GM19372 (cell line): ENCODE data around the gene RPTOR.
"Not testable (repeated sequence)": the region's sequence is repeated elsewhere in the genome, so short reads cannot be mapped to it uniquely, and the experiment has no call there.

Experiments used
- ATAC-seq: cut with Tn5 transposase; IDR thresholded peaks from one replicate; pipeline ENCODE4 v1.9.1; 2021; ENCODE audit warnings: mild to moderate bottlenecking, low read depth, moderate library complexity; ENCODE audit not compliant: unreplicated experiment

RPTOR gene

DNA sequence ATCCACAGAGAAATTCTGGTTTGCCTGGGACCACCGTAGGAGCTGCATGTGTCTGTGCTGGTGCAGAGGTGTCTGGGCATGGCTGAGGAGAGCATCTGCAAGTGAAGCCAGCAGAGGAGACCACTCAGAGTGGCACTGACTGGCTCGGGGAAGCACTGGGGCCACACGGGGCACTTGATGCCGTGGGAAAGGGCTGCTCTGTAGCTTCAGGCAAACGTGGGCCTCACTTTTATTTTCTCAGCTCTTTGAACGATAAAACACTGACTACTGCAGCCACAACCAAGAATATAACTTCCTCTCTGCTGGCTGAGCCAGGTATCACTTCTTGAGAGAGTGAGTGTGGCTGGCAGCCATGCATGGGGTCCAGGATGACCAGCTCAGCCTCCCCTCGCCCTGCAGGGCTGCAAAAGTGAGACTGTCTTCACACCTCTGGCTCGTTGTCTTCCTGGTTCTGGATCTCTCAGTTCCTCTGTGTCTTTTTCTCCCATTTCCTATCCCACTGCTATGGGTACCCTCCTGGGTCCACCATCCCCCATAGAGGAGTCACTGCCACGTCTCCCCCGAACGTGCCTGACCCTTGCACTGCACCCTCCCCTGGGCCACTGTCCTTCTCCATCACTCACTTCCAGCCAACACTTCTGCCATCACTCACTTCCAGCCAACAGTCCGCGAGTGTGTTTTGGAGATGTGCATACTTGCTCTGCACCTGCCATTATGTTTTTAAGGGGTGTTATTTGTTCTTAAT, 245.6 kb downstream of the RPTOR start:
- no peak for ATAC-seq

DNA sequence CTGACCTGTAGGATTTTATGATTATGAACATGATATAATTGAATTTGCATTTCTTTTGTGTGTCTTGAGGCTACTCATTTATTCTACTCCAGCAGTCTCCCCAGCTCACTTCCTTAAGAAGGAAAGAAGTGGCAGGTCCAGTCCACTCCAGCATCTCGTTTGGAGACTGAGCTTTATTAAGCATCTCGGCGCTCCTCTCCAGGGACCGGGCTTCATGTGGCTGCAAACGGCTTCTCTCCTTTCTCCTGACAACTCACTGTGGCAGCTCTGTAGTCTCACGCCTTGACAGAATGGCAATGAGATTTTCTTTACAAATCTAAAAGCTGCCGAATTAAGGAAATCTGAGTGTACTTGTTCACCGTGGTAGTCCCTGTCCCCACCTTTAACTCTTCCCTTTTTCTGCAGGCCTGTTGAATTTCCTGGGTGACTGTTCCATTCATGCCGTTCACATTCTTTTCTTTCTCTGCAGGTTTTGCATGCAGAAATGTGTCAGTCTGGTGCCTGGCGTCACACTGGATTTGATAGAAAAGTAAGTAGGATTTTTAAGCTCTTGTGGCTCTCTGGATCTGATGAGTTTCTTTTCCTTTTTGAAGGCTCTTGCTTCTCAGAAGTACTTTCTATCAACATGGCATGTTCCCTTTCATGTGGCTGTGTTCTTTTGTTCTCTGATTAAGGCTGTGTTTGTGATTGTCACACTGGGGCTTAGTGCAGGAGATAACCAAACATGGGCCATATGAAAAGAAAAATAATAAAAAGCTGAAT, 246.5 kb downstream of the RPTOR start:
- ATAC-seq: no peak

DNA sequence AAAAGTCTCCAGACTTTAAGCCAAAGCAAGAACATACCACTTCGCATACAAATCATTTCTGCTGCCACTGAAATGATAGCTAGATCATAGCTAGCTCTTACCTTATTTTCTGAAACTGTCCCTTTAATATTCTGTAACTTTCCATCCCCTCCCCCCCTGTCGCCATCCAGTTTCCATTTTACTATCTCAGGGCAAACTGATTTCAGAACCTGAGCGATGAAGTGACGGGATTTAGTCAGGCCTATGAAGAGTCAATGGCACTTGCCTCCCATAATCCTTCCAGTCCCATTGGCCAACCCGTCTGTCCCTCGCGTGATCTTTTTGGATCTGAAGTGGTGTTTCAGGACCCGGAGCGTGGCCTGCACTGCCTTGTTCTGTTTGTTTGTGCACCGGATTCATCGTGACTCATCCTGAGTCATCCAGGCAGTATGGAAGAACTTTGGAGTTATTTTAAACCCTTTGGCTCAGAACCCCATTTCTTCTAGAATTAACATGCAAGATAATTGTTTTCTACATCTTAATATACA, 247.2 kb downstream of the RPTOR start:
- no peak for ATAC-seq

DNA sequence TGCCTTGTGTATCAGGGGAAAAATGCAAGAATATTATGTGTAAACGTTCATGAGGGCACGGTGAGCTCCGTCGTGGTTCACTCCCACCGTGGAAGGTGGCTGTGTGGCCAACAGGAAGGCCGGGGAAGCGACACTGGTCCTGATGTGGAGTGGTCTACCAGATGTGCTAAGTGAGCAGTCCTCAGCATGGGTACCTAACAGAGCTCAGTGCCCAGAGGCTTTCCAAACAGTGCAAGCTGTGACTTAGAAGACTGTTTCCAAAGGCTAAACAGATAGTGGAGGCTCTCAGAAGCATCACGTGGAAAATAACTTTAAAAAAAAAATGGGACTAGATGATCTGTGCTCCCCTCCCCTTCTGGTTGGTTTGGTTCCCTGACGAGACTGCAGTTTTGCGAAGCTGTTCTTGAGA, 247.7 kb downstream of the RPTOR start:
- no peak for ATAC-seq

DNA sequence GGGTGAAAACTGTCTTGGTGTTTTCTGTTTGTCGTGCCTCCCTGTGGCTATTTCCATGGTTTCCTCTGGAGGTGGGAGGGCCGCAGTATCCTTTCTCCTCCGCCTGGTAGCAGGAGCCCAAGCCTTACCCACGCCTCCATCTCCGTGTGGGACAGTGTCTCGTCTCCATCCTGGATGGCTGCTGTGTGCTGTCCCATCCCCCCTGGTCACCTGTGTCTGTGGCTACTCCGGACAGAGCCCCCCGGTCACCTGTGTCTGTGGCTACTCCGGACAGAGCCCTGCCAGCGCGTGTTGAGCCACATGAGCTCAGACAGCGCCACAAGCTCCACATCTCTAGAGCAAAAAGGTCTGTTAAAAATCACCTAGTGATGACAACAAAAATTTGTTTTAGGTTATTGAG, 248.8 kb downstream of the RPTOR start:
- ATAC-seq: no peak

DNA sequence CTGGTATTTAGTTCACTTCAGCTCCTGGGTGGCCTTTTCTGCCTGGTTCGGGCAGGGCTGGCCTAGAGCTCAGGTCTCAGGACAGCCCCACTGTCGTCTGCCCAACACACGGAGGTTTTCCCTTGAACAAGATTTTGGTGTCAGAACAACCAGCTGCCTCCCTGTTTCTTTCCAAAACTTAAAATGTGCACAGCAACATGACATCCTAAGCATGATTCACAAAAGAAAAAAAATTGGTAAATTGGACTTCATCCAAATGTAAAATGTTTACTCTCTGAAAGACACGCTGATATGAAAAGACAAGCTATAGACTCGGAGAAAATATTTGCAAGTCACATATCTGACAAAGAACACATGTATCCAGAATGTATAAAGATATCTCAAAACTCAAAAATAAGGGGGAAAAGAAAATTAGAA, 249.2 kb downstream of the RPTOR start:
- ATAC-seq: no peak

DNA sequence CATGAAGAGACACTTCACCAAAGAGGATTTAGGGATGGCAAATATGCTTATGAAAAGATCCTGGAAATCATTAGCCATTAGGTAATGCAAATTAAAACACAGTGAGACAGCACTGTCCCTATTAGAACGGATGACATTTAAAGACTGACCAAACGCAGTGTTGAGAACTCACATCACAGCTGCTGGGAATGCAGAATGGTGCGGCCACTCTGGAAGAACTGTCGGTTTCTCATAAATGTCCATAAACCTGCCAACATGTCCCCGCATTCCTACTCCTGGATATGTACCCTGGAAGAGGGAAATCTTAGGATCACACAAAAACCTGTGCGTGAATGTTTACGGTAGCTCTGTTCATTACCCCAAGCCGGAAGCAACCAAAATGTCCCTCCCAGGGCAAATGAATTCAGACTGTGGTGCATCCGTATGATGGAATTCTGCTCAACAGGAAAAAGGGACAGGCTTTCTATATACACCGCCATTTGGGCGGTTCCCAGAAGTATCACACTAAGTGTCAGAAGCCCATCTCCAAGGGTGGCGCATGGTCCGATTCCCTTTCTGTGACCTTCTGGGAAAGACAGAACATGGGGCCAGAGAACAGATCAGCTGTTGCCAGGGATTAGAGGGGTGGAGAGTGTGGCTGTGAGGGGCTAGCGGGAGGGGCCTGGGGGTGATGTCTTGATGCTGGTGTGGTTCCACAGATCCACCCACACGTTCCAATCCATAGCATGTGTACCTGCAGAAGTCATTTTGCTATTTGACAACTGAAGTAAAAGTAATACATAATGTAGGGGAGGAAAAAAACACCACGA, 249.8 kb downstream of the RPTOR start:
- no peak for ATAC-seq

DNA sequence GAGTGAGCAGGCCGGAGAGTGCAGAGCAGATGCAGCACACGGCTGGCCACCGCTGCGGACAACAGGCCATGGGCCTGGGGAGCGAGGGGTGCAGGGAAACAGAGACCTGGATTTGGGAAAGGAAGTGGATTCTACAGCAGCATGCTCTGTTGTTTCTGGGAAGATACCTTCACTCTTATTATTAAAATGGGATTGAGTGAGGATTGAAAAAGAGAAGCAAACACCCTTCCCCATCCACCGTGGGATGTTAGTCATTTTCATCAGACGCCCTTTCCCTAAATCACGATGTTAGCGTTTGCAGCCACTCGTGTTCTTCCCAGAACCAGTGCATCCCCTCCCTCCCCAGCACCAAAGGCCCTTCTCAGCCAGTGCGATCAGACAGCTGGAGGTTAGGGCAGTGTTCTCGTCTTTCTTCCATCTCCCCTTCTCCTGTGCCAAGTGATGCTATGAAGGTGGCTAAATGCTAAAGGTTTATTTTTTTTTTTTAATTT, 250.5 kb downstream of the RPTOR start:
- no peak for ATAC-seq

DNA sequence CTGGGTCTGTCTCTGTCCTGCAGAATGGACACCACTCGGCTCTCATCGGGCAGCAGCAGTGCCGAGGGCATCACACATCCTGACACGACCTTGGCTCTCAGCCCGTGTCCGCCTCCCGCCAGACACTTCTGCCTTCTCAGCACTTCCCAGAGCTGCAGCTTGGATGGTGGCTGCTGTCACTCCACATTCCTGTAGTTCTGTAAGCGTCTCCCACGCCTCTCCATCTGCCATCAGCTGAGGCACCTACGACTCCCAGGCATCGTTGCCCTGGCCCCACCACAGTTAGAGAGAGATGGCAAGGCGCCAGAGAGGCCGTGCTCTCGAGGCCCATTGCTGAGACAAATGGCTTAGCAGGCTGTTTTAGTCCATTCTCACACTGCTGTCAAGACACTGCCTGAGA, 251.1 kb downstream of the RPTOR start:
- no peak for ATAC-seq

DNA sequence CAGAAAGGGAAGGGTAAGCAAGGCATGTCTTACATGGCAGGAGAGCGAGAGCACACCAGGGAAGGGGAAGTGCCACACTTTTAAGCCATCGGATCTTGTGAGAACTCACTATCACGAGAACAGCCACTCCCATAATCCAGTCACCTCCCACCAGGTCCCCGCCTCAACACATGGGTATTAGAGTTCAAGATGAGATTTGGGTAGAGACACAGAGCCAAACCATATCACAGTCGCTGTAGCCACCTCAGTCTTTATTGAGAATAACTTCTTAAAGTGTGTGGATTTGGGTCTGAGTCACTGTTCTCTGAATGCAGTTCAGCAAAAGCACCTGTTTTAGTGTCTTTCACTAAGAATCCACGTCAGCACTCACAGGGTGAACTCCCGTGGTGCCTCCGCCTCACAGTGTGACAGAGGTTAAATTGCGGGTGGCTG, 251.8 kb downstream of the RPTOR start:
- ATAC-seq: no peak

DNA sequence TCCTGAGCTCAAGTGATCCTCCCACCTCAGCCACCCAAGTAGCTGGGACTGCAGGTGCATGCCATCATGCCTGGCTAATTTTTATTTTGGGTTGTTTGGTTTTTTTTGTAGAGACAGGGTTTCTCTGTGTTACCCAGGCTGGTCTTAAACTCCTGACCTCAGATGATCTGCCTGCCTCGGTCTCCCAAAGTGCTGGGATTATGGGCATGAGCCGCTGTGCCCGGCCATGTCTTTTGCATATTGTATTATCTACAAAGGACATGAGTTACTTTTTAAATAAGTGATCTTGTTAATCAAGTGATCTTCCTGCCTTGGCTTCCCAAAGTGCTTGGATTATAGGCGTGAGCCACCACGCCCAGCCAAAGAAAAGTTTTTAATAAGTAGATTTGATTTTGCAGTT, 252.6 kb downstream of the RPTOR start:
- ATAC-seq: not testable (repeated sequence)

DNA sequence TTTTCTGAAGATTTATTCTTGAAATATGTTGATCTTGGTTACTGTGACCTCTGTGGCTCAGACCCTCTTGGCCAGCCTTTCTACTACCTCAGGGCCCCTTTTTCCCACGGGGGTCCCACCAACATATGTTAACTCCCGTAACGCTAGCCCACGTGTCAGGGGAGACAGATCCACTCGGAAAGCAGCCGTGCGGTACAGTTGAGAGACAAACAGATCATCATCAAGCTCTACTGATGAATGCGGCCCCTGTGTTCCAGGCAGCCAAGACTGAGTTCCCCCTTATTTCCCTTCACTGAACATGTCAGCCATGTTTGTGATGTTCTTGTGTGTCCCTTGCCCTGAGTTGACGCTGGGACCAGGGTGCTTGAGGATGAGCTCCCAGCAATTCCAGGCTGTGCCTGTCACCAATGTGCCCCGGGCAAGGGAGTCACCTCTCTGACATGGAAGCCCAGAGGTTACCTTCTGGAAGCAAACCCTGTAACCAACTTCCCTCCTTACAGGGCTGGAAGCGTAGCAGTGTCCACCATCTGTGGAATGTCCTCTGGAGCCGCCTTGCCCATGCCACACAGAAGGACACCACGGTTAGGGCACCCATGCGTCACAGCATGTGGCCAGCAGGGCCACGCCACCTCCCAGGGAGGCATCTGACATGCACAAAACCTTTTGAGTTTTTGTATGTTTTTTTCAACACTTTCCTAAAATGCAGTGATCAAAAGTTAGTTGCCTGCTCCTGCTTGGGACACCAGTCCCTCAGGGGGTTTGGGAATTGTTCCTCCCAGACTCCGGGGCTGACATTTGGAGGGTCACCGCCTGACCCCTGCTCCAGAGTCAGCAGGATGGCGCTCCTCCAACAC, 253.3 kb downstream of the RPTOR start:
- no peak for ATAC-seq

DNA sequence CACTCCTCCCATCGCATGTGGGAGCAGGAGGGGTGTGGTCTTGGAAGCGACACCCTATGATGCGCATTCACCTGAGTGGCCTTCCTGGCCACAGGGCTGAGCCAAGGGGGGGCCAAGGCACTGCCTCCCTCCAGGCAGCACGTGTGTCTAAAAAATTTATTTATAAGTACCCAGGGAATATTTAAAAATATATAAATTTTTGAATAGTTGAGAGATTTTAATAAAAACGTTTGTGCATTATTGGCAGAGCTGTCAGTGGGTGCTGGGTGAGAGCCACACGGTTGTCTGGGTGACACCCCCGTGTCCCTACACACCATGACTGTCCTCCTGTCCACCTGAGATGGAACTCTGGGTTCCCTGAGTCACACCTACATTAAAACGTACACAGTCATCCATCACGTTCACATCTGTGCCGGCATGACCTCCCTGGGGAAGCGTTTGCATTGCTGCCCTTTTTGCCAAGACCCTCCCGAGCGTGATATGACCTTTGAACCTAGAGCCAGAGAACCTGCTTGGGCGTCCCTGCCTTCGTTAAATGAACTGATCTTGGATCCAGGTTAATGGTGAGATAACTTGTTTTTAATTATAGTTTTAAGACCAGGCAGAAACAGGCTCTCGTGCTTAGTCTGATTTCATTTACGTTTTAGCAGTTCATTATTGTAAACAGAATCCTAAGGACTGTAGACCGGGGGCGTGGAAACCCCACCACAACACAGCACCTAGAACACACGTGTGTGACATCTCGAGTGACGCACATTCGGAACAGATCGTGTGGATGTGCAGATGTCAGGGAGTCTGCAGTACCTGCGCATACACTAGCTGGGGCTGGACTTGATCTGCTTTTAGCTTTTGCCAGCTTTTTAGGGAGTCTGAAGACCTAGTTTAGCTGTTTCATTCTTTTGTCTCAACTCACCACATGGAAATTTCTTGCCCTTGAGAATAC, 254.2 kb downstream of the RPTOR start:
- no peak for ATAC-seq

DNA sequence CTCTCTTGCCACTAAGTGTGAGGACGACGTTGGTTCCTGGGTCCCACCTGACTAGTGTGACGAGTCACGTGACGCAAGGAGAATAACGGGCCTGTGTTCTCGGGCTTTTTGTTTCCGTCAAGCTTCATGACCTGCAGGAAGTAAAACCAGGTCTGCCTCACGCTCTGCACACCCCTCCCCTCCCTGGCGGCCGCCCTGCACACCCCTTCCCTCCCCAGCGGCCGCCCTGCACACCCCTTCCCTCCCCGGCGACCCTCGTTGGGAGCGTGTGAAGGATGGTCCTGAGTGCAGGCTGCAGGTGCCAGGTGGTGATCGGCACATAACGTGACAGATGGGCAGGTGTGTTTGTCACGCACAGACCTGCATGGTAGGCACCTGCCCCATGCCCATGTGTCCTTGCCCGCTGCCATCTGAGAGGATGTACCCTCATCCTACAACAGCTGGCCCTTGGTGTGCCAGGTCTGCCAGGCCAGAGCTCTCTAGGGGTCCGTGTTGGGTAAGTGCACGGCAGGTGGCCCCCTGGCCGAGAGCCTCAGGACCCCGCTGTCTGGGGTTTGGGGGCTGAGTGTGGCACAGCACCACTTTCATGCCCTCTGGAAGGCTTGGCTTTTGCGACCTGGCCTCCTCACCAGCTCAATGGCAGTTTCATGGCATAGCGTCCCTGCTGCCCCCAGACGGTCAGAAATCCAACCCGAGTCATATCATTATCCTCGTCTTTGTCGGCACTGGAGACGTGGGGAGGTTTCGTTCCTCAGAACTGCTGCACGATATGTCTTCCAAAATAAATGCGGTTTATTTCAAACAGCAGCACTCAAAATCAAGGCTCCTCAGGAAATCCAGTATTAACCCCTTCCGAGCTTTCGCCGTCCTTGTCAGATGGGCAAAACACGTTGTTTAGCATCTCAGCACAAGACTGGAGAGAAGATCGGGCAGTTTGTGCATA, 255.2 kb downstream of the RPTOR start:
- ATAC-seq: no peak

DNA sequence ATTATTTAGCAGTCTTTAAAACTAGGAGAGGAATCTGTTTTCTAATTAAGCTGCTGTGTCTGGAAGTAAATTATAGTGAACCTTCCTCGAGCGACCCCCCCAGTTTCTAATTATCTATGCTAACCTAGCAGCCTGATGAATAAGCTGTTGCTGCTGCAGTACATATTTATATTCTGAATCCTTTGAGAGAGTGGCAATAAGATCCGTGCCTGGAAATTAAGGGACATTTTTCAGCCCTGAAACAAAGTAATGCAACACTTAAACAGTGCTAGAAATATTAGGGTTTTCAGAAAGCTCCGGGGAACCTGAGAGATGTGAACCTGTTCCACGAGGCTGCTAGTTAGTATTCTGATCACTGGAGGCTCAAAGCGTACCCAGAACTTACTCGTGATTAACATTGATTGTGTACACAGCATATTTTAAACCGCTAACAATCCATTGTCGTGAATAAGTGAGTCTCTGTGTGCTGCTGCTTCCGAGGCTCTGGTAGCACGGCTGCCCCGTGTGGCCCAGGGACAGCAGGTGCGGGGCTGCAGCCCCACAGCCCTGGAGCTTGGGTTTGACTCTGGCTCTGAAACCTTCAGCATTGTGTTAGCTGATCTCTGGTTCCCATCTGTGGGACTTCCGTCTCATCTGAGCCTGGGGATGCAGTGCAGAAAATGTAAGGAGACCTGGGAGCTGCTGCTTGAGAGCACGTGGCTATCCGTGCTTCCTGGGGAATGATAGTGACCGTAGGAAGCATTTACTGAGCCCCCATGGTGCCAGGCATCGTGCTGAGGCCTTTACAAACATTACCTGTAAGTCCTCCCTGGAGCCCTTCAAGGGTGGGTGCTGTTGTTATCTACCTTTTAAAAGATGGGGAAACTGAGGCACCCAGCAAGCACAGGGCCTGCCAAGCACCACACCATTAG, 256.1 kb downstream of the RPTOR start:
- no peak for ATAC-seq

DNA sequence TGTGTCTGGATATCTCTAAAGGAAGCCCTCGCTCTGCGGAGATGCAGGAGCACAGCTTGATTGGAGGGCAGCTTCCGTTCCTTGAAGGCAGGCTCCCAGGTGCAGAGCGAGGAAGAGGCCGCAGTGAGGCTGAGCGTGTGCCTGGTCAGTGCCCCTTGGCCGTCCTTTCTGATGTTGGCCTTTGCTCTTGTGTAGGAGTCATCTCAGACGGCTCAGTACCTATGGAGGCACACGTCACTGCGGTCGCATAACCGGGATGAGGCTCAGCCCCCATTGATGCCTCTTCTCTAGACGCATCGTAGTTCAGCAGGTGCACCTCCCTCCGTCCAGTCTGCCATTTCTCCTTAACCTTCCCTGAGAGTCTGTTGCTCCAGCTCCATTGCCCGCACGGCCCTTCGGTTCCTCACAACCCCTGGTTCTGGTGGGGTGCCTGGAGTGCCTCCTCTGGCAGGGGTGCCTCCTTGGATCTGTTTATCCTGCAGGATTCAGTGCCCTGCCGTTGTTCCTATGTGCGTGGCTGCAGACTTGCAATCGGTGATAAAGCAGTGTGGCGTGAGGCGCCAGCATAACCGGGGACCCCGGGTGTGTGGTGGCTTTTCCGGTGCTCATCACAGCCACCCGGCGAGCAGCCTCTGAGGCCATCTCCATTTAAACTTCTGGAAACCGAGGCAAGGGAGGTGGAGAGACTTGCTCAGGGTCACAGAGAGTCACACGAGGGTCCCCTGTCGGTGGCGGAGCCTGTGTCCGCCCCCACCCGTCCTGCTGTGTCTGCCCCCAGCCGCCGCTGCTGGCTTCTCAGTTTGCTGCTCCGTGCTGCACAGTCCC, 258.2 kb downstream of the RPTOR start:
- ATAC-seq: no peak
